HG03025 (cell line): ENCODE measurements around the gene SLC7A1.

Experiments used
- ATAC-seq: cut with Tn5 transposase; IDR thresholded peaks from one replicate; pipeline ENCODE4 v1.9.1; 2021; ENCODE audit warnings: mild to moderate bottlenecking, moderate library complexity; ENCODE audit not compliant: unreplicated experiment, low FRiP score

Gene SLC7A1

DNA sequence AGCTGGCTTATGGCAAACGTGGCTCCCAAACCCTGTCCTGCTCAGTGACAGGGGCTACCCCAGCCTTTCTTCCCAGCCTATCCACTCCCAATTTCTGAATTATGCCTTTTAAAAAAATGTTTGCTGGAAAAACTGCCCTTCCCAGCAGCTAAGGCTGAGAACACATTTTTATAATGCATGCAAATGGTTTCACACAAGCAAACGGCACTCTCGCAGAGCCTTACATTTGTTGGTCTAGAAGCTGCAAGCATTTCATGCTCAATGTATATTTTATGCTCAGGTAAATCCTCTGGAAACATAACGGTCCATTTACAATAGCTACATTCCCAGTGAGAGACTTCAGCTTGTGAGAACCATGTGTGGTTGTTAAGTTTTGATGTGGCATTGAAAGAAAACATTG, 61.4 kb downstream of the SLC7A1 start:
- no peak for ATAC-seq

DNA sequence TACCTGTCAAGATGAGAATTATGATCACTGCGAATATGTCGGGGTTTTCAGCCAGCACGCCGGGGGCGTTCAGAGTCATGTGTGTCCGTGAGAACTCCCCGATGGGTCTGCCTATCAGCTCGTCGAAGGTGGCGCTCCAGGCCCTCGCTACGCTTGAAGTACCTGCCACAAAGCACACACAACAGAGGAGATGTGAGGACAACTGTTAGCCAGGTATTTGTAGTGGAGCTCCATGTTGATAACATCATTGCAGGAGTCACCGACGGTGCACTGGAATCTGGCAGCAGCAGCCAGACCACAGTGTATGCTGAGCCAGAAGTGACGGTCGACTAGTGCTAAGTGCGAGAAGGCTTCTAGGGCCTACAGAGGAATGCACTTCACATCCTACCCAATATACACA, 62.7 kb downstream of the SLC7A1 start:
- no peak for ATAC-seq

DNA sequence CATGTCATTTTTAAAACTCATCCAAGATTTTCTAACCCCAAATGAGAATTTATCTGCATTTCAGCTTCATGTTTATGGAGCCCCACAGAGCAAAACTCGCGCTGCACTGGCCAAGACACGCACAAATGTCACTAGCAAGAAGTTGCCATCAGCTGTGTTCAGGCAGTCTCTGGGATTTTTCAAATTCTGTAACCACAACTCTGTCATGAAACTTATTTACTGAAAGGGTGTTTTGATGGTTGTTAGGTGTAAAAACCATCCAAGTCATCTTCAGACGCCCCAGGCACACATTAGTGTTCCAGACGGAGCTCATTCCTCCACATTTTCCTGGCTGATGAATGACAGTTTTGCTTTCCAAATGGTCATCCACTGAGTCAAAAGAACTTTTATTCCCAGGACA, 63.4 kb downstream of the SLC7A1 start:
- no peak for ATAC-seq

DNA sequence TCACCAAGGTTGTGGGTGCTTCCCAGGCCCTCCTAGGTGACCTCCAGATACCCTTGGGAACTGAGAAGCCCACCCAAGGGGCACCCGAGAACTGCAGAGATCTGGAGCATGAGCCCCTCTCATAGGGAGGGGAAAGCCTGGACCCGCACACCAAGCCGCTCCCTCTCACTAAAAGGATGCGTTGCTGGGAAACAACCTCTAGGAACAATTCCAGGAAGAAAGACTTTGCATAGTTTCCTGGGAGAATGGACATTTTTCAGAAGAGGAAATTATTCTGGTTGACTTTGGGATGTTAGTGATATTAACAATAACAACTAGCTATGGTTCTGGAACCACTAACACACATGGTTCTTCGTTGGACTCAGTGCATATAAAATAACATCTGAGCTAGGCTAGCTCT, 64.6 kb downstream of the SLC7A1 start:
- no peak for ATAC-seq

DNA sequence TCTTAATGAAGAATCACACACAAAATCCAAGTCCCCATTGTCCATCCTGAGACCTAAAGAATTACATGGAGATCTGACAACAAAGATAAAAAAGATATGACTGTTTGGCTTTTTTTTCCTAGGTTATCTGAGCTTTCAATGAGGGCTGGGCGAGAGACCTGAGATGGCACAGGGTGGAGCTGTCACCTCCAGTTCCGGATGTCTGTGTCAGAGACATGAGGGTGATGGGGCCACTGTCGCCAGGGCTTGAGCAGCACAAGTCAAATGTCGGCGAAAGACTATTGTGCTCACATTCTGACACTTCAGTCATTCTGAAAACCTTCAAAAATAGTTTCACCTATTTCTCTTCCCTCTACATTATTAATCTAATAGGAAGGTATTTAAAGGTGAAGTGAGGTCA, 65.7 kb downstream of the SLC7A1 start:
- no peak for ATAC-seq

DNA sequence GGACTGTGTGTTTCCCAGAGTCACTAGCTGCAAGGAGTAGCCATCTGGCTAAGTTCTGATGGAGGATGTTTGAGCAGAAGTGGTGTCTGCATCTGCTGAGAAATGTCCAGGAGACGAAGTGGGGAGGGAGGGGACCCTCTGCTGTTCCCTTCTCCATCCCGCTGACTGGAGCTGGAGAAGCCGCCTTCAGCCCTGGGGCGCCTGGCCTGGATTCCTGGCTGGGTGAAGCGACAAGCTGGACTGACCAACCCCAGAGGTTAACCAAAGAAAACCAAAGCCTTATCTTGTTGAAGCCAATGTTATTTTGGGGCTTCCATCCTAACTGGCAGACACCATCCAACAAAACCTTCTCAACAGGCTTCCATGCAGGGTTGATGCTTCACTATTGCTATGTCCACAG, 67.6 kb downstream of the SLC7A1 start:
- ATAC-seq: no peak

DNA sequence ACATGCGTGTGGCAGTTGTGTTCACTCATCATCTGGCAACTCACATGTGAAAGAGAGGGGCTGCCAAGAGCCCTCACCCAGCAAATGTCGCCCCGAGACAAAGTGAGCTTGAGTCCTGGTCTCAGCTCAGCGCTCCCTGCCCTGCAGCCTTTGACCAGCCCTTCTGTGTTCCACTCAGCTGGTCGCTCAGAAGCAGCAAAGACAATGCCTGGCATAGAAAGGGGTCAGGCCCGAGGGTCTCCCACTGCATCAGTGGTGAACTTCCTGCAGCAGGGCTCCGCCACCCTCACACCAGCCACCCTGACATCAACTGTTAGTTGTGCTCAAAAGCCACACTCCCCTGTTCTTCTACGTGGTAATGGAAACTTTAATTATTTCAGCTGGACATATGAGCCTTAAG, 68.0 kb downstream of the SLC7A1 start:
- ATAC-seq: no peak

DNA sequence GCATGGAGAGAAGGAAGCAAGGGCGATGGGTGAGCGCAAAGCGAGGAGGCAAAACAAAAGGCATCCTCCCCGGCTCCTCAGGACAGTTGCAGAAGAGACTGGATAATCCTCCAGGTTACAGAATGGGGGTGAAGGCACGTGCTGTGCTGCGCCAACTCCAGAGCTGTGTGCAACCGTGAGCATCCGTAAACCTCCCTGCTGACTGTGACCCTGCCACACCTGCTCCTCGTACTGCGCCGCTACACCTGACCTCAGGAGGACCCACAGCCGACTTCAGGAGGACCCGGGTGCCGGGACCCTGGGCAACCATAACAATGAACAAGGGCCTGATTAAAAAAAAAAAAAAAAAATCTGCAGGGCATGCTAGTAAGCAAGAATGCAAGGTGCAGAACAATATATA, 68.7 kb downstream of the SLC7A1 start:
- no peak for ATAC-seq

DNA sequence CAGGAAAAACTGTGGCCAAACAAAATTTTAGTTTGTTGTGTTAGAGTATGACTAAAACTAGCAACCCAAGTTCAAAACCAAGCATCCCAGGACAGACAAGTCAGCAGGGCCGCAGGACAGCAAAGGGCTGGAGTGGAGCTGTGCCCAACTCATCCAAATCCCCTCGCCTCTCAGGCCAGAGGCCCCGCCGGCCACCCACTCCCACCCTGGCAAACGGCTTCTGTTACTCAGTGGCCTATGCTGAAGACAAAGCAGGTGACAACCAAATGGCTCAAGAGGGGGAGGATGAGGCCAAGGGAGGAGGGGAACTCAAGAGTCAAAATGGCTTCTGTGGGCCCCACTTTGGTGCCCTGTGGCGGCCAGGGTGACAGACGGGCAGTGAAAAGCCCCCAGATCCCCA, 69.7 kb downstream of the SLC7A1 start:
- ATAC-seq: no peak

DNA sequence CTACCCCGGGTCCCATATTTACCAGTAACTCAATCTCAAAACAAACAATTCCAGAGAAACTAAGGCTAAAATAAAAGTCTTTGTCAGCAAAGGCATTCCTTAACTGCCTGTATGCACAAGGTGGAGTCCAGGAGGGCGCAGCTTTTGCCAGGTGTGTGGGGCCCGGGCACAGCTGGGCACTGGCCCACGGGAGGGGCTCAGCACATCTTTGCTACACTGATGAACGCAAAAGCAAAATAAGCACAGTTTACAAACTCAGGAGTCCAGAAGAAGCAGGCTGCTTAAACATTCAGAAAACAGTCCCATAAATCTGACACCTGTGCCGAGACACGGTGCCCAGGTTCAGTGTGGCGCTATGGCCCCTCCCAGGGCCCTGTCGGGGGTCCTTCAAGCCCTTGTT, 70.8 kb downstream of the SLC7A1 start:
- ATAC-seq: no peak

DNA sequence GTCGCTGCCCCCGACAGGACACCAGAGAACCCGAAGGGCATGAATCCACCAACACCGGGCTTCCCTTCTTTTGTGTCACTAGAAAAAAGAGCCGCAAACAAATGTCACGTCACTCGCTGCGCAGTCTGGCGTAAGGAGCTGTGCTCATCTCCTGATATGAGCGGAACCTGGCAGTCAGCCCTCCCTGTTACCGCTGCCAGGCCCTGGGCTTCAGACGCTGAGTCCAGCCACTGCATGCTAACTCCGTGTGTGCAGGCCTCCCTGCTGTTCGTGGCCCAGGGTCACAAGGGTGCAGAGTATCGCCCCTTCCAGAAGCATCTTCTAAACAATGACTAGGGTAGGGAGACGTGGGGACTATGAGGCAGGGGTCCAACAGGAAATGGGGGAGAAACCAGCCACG, 71.3 kb downstream of the SLC7A1 start:
- no peak for ATAC-seq

DNA sequence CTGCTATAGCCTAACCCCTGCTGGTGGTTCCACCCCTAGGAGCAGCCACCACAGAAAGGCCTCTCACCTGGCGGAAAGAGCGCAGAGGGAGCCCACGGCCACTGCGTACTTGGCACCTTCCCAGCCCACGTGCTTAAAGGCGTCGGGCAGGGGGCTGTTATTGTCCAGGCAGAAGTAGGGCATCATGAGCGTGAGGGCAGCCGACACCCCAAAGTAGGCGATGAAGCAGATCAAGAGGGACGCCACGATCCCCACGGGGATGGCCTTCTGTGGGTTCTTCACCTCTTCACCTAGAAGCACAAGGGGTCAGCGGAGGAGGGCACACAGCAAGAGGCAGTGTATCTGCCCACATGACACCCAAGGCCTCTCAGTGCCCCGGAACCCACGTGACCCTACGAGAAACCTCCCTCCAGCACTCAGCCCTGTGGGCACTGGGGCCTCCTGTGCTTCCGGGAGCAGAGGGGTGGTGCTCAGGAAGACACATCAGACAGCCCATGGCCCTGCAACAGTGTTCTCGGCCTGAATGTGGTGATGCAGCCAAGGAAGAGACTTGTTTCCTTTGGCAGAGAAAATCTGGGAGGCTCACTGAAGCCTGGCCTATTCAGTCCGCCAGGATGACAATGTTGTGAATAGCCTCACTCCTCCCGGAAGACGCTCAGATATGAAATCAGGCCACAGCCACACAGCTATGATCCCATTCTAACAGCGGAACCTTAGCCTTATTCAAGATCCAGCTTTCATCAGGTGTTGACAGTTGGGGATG, 72.1 kb downstream of the SLC7A1 start:
- ATAC-seq: no peak

DNA sequence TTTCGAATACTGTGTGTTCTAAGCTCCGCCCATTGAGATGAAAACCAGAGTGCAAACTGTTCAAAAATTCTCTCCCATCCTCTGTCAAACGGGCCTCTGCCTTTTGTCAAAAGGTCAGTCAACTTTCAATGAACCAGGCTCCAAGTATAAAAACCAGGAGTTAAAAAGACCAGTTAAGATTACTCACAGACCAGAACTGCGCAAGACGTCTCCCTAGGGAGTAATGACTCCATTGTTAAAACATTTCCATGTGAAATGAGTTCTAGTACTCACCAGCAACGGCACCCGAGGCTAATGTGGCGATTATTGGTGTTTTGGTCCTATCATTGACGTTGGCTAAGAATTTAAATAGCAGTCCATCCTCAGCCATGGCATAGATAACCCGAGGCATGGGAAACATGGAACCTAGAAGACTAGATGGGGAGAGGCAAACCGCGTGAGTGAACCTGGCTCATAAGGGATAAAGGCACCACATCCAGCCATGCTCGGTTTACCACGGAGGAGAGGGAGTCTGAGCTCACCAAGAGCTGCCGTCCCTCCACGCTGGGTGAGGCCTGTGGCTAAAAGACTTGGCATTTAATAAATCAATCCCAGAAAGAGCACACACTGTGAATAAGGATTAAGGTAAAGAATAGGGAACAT, 73.3 kb downstream of the SLC7A1 start:
- ATAC-seq: no peak

DNA sequence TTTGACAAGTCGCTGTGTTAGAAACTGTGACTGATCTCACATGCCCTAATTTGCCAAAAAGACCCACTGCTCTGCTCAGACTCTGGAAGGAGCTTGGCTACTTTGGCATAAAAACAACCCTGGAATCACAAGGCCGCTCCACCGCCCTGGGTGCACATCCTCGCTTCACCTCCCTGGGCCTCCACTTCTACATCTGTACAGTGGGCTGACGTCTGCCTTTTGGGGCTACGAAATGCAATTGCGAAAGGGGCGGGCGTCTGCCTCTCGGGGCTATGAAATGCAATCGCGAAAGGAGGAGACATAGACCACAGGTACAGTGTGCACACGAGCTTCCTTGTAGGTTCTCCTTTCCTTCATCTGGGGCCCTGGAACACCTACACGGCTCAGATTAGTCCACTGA, 74.2 kb downstream of the SLC7A1 start:
- ATAC-seq: no peak

DNA sequence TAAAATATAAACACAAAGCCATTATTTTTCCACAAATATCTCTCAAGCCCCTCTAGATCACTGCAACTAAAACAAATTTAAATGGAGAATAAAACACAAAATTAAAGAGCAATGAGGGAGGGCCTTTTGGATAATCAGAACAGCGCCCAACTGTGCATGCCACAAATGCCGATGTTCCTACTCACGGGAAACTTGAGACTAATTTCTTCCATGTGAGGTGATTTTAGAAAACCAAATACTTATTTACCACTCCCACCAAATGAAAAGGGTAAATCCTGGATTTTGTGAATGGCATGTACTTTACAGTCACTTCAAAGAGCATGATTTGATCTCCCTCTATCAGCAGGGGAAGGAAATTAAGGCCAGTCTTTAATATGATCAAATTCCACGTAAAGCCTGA, 74.8 kb downstream of the SLC7A1 start:
- no peak for ATAC-seq

DNA sequence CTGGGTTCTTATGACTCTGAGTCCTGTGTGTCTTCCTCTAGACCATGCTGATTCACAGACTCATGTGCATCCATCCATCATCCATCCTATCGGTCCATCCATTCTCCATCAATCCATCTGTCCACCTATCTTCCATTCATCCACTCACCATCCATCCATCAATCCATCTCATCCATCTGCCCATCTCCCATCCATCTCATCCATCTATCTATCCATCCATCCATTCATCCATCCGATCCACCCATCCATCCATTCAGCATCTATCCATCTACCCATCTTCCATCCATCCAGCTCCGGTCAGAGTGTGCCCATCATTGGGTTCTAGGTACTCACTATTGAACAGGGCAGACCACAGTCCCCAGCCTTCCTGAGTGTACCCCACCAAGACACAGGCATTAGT, 75.6 kb downstream of the SLC7A1 start:
- no peak for ATAC-seq

DNA sequence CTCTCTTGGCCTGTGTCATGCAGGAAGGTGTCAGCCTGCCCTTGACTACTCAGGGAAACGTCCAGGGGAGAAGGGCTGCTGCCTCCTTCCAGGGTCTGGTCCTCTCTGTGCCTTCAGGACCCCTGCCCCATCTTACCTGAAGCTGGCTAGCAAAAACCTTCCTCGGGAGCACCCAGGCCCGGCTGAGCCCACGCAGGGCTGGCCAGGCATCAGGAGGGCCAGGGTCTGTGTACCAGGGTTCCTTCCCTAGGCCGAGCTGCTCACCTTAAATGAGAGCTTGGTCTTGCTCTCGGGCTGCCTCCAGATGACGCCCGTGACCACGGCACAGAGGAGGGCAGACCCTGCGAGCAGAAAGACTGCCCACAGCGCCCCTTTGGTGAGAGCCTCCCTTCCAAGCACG, 78.6 kb downstream of the SLC7A1 start:
- no peak for ATAC-seq

DNA sequence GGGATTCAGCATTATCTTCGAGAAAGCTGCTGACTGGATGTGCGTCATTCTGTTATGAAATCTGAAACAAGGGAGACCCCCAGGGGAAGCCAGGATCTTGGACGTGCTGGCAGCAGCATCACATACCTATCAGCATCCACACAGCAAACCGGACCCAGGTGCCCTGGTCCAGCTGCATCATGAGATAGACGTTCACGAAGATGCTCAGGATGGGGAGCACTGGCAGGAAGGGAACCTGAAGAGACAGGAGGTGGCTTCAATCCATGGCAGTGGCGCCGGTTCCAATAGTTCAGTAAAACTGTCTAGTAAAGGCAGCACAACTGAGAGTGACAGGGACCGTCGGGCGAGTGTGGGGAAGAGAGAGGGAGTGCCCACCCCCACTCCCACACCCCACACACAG, 79.5 kb downstream of the SLC7A1 start:
- ATAC-seq: no peak

DNA sequence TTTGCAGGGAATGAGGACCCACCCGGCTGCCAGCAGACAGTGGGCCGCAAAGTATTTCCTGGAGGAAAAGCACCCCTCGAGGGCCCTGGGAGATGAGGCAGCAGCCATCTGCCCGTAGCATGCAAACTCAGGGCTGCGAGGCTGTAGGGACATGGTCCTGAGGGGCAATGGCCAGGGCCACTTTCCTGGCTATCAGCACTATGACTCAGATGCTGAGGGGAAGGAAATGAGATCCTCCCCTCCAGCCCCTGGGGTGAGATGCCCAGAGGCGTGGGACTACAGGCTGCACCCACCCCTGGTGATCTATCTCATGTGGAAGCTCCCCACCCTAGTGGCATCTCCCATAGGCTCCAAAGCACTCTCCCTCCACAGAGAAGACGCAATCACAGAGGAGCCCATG, 80.1 kb downstream of the SLC7A1 start:
- ATAC-seq: no peak

DNA sequence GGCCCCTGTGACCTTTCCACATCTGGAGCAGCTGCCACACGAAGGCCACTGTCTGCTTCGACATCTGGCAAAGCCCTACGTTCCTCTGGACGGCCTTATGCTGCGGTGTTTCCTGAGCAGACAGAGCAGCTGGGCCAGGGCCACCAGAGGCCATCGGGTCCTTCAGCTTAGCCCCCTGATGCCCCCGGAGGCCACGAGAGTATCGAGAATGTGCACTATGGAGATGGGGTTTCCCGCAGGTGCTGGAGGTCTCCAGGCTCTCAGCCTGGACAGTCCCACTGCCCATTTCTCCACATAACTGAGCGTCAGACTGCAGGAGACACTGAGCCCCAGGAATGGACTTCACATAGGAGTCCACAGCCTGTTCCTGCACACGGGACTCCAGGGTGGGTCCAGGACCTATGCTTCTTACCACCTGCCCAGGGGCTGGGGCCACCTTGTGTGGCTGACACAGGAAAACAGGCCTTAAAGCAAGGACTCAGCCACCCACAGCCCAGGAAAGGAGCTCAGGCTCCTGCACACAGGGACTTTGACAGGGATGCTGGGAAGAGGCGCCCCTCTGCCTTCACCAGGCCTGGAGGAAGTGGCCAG, 80.7 kb downstream of the SLC7A1 start:
- ATAC-seq: no peak

DNA sequence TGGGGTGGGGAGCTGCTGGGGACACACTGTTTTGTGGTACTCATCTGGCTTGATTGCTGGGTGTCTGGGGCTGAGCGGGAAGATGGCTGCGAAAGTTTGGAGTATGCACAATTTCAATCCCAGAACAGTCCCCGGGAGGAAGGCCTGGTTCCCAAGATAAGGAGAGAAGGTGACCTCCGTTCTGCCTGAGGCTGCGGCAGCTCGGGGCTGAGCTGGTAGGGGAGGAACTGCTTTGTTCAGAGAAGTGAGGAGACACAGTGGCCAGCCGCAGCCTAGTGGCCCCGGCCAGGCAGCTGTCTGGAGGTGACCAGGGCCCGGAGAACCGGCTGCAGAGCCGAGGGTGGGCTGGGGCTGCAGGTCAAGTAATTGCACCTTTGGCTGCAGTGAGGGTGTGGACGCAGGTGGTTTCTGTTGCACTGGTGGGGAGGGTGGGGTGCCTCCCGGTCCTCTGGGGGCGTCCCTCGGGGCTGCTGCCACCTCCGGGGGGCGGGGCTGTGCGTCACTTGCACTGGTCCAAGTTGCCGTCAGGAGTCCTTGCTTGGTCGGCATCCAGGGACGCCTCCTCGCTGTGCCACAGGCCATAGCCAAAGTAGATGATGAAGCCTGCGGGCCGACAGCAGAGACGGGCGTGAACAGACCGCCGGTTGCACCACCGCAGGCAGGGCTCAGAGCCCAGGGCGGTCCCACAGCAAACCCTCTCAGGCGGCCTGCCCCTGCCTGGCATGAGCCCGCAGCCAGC, 81.3 kb downstream of the SLC7A1 start:
- ATAC-seq: no peak
